ENCODE results near the gene KRTAP10-5.
"Not testable (repeated sequence)": the region's sequence is repeated elsewhere in the genome, so short reads cannot be mapped to it uniquely, and the experiment has no call there.

Gene KRTAP10-5, protein sequence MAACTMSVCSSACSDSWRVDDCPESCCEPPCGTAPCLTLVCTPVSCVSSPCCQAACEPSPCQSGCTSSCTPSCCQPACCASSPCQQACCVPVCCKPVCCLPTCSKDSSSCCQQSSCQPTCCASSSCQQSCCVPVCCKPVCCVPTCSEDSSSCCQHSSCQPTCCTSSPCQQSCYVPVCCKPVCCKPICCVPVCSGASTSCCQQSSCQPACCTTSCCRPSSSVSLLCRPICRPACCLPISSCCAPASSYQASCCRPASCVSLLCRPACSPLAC

DNA sequence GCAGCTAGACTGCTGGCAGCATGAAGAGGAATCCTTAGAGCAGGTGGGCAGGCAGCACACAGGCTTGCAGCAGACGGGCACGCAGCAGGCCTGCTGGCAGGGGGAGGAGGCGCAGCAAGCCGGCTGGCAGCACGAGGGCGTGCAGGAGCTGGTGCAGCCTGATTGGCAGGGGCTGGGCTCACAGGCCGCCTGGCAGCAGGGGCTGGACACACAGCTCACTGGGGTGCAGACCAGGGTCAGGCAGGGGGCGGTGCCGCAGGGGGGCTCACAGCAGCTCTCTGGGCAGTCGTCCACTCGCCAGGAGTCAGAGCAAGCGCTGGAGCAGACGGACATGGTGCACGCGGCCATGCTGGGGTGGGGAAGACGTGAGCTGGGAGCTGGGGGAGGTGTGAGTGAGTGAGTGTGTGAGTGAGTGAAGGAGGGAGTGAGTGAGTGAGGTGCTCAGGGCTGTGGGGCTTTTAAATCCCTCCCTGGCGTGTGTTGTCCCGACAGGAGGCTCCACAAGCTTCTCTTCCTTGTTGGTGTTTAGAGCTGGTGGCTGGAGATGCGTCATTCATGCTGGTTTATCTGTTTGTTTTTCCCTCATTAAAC is at the start of gene KRTAP10-5:
TSS of gene KRTAP10-5 (minus strand) at position 374 of the 591 bp plus-strand sequence. CDS start at position 348, 26 bp downstream.
- not testable (repeated sequence) for H3K4me3 ChIP-seq (ENCODE audit: low read depth, low read length); DNase-seq (ENCODE audit: low read depth)

GRCh38 chr21:44628707-44629391 is 48.4 kb upstream of the KRTAP10-5 start:
- DNase-seq (ENCODE audit: low read depth) = no peak
- TF ChIP-seq, protein P1, sequence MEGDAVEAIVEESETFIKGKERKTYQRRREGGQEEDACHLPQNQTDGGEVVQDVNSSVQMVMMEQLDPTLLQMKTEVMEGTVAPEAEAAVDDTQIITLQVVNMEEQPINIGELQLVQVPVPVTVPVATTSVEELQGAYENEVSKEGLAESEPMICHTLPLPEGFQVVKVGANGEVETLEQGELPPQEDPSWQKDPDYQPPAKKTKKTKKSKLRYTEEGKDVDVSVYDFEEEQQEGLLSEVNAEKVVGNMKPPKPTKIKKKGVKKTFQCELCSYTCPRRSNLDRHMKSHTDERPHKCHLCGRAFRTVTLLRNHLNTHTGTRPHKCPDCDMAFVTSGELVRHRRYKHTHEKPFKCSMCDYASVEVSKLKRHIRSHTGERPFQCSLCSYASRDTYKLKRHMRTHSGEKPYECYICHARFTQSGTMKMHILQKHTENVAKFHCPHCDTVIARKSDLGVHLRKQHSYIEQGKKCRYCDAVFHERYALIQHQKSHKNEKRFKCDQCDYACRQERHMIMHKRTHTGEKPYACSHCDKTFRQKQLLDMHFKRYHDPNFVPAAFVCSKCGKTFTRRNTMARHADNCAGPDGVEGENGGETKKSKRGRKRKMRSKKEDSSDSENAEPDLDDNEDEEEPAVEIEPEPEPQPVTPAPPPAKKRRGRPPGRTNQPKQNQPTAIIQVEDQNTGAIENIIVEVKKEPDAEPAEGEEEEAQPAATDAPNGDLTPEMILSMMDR (IDR thresholded peaks at IDR 0.05; ENCODE audit: control insufficient read depth, extremely low read depth, insufficient read depth) = no peak
- no peak overlapping the region for H3K4me3 ChIP-seq (ENCODE audit: low read depth, low read length)

- H3K4me3 ChIP-seq (ENCODE audit: low read depth, low read length); DNase-seq (ENCODE audit: low read depth): not testable (repeated sequence)
Observed at GRCh38 chr21:44627831-44628233, 47.4 kb upstream of the KRTAP10-5 start.

DNA sequence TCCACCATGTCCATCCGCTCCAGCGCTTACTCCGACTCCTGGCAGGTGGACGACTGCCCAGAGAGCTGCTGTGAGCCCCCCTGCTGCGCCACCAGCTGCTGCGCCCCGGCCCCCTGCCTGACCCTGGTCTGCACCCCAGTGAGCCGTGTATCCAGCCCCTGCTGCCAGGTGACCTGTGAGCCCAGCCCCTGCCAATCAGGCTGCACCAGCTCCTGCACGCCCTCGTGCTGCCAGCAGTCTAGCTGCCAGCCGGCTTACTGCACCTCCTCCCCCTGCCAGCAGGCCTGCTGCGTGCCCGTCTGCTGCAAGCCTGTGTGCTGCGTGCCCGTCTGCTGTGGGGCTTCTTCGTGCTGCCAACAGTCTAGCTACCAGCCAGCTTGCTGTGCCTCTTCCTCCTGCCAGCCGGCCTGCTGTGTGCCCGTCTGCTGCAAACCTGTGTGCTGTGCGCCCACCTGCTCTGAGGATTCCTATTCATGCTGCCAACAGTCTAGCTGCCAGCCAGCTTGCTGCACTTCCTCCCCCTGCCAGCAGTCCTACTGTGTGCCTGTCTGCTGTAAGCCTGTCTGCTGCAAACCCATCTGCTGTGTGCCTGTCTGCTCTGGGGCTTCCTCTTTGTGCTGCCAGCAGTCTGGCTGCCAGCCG is 46.9 kb upstream of the KRTAP10-5 start:
- not testable (repeated sequence) for DNase-seq (ENCODE audit: low read depth); H3K4me3 ChIP-seq (ENCODE audit: low read depth, low read length)

DNA sequence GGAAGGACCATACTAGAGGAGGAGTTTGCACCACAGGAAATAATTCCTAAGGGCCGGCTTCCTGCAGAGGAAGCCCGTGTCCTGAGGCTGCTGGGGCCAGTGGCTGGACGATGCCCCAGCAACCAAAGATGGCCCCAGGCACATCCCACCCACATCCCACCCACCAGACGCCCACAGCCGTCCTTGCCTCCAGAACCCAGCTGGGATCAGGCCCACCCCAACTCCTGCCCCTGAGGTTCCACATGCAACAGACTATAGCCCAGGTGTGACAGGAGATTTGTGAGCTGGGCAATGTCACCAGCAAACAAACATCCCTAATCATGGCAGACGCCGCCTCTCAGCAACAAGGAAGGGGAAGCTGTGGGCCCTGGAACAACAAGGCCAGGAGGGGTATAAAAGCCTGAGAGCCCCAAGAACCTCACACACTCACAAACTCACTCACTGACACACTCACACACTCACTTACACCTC is 46.3 kb upstream of the KRTAP10-5 start, which contains the start of gene KRTAP10-9:
TSS of gene KRTAP10-9 (plus strand) at position 421 of the 471 bp plus-strand sequence. CDS start 79 bp downstream, outside the sequence.
- TF ChIP-seq, protein P1 (IDR thresholded peaks at IDR 0.05; ENCODE audit: control insufficient read depth, extremely low read depth, insufficient read depth) = no peak
- H3K4me3 ChIP-seq (ENCODE audit: low read depth, low read length) = no peak within 1 kb of the TSS
- no peak for DNase-seq (ENCODE audit: low read depth)

GRCh38 chr21:44626262-44626661 is 45.9 kb upstream of the KRTAP10-5 start:
- H3K4me3 ChIP-seq (ENCODE audit: low read depth, low read length) = no peak overlapping the region
- no peak for DNase-seq (ENCODE audit: low read depth)
- TF ChIP-seq, protein P1 (IDR thresholded peaks at IDR 0.05; ENCODE audit: control insufficient read depth, extremely low read depth, insufficient read depth) = no peak

DNA sequence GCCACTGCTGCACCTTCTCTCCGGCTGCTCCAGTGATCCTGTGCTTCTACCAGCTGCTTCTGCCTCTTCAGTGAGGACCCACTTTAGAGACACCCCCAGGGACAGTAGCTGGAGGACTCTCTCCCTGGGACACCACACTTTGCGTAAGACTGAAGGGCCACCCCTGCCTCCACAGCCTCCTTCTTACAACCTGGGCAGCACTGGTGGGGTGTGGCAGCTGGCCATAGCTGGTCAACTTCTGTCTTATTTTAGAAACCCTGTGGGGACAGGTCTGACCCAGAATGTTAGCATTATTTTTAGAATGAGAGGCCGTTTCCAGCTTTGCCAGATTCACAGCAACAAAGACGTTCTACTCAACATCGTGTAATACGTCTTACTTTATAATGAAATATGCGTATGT is 45.4 kb upstream of the KRTAP10-5 start:
- H3K4me3 ChIP-seq (ENCODE audit: low read depth, low read length) = no peak overlapping the region
- TF ChIP-seq, protein P1 (IDR thresholded peaks at IDR 0.05; ENCODE audit: control insufficient read depth, extremely low read depth, insufficient read depth) = no peak
- DNase-seq (ENCODE audit: low read depth) = no peak

GRCh38 chr21:44623575-44623974 is 43.2 kb upstream of the KRTAP10-5 start:
- H3K4me3 ChIP-seq (ENCODE audit: low read depth, low read length) = no peak overlapping the region
- TF ChIP-seq, protein P1 (IDR thresholded peaks at IDR 0.05; ENCODE audit: control insufficient read depth, extremely low read depth, insufficient read depth) = no peak
- DNase-seq (ENCODE audit: low read depth) = no peak

Data from LNCaP clone FGC (cell line).